HT1080 (cell line): ENCODE data around the gene MAP3K13. TPM values are rescaled to one million over a fixed set of nuclear protein-coding genes. Genes with fewer than 3 reads are reported as not detected.

Experiments used
- DNase-seq: peaks from one replicate; pipeline ENCODE4 v3.0.0-alpha.2; 2015; ENCODE audit warnings: low read depth
- polyA plus RNA-seq, 2 experiments: library from polyadenylated mRNA; depleted of rRNA; stranded (reverse); fragments of >200 nt; gene quantifications; 2 replicates each; pipeline ENCODE4 v1.2.3, GENCODE V29; 2015
- total RNA-seq: library from RNA; depleted of rRNA; stranded (reverse); fragments of >200 nt; shearing (Covaris generic); gene quantifications from 2 replicates; pipeline ENCODE4 v1.2.3, GENCODE V29; 2014; rRNA removed

The MAP3K13 gene, protein sequence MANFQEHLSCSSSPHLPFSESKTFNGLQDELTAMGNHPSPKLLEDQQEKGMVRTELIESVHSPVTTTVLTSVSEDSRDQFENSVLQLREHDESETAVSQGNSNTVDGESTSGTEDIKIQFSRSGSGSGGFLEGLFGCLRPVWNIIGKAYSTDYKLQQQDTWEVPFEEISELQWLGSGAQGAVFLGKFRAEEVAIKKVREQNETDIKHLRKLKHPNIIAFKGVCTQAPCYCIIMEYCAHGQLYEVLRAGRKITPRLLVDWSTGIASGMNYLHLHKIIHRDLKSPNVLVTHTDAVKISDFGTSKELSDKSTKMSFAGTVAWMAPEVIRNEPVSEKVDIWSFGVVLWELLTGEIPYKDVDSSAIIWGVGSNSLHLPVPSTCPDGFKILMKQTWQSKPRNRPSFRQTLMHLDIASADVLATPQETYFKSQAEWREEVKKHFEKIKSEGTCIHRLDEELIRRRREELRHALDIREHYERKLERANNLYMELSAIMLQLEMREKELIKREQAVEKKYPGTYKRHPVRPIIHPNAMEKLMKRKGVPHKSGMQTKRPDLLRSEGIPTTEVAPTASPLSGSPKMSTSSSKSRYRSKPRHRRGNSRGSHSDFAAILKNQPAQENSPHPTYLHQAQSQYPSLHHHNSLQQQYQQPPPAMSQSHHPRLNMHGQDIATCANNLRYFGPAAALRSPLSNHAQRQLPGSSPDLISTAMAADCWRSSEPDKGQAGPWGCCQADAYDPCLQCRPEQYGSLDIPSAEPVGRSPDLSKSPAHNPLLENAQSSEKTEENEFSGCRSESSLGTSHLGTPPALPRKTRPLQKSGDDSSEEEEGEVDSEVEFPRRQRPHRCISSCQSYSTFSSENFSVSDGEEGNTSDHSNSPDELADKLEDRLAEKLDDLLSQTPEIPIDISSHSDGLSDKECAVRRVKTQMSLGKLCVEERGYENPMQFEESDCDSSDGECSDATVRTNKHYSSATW
- 17.6 and 25.6 TPM in 2 replicates for total RNA-seq
- polyA plus RNA-seq (2015; cell fraction: cytosol; rRNA removed), result 31.7 and 36.6 TPM in 2 replicates
- polyA plus RNA-seq (2015; cell fraction: nucleus; rRNA removed), result 6.7 and 12.3 TPM in 2 replicates

DNA sequence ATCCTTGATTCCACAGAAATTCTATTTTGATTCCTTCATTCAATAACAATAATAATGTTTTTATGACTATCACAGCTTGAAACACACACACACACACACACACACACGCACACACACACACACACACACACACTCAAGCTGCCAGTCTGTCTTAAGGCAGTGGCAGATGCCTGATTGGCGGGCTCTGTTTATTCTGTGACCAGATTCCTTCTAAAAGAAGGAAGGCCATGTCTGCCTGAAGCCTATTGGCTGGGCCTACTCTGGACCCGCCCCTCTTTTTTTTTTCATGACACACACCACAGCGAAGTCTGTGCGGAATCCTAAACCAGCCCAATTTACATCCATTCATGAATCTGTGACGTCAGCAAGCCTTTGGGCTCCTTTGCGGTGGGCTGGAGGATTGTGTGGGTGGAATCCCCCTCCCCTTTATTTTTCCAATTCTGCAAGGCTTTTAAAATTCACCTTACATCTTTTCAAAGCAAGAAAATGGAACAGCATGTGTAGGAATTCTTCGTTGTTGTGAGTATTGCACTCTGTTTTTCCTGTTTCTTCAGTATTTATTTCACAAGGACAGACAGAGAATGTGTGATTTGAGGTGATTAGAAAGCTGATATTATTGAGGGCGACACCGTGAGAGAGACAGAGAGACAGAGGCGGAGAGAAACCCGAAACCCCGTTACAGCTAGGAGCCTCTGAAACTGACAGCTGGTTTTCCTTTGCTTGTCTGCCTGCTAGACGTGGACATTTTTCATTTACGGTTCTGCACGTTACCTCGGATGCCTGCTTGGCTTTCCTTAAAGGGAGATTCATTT, at the start of gene MAP3K13:
Gene MAP3K13, plus strand, starts transcription at position 287 of the 812 bp plus-strand sequence. CDS start 65,446 bp downstream, outside the sequence.
- DNase-seq, result peak; percentile 83

DNA sequence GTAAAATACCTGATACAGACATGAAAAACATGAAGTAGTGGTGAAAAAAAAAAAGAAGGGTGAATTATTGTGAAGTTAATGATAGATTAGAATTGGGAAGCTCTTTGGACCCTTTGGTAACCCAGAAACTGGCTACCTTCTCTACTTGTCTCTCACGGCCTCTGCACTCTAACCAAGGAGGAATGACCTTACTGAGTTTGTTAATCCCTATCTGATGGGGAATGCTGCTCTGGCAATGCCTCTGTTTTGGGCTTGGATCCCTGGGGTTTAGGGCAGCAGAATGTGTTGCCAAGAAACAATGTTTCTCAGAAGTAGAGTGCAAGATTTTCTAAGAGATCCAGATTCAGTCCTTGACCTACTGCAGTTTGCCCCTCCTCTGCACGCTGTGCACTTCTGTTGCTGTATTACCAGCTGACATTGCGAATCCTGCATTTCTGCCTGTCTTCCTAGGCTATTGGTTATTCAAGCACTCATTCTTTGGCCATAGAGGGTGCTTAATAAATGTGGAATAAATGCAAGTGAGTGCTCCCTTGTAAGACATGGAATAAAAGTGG, 49.2 kb upstream of the MAP3K13 start:
- no peak for DNase-seq

- peak; percentile 43 for DNase-seq
Observed at GRCh38 chr3:185316740-185317412, 46.1 kb upstream of the MAP3K13 start.

- no peak for DNase-seq
Observed at GRCh38 chr3:185317674-185318073, 45.3 kb upstream of the MAP3K13 start.

GRCh38 chr3:185318141-185318540, 44.8 kb upstream of the MAP3K13 start:
- peak; percentile 15 for DNase-seq

DNA sequence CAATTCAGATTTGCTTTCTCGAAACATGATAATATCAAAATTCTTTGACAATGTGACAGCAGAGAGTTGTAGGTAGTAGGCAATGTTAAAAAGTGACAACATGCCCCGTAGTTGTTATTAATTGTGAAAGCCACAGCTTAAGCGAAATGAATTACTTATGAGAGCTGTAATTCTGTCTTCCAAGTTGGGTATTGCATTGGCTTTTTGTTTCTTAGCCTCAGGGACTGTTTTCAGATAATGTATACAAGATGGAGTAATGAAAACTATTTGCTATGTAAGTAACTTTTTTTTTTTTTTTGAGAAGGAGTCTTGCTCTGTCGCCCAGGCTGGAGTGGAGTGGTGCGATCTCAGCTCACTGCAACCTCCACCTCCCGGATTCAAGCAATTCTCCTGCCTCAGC, 43.1 kb upstream of the MAP3K13 start:
- no peak for DNase-seq

DNA sequence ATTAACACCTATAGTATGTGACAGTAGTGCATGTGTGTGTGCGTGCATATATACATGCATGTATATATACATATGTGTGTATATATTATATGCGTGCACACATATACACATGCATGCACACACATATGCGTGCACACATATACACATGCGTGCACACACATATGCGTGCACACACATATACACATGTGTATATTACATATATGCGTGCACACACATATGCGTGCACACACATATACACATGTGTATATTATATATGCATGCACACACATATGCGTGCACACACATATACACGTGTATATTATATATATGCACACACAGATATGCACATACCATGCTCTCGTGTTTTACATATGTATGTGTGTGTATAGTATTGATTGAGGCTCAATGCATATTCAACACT, 42.0 kb upstream of the MAP3K13 start:
- no peak for DNase-seq

- no peak for DNase-seq
Observed at GRCh38 chr3:185322101-185322719, 40.7 kb upstream of the MAP3K13 start.

GRCh38 chr3:185325946-185326791, 36.8 kb upstream of the MAP3K13 start:
- no peak for DNase-seq

DNA sequence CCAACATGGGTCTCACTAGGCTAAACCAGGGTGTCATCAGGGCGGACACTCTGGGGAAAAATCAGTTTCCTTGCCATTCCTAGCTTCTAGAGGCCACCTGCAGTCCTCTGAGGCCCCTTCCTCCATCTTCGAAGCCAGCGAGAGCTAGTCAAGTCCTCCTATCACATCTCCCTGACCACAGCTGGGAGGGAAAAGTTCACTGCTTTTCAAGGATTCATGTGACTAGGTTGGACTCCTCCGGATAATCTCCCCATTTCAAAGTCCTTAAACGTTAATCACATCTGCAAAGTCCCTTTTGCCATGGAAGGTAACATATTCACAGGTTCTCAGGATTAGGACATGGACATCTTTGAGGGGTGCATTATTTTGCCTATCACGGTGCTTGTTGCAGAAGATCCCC, 35.9 kb upstream of the MAP3K13 start:
- no peak for DNase-seq

DNA sequence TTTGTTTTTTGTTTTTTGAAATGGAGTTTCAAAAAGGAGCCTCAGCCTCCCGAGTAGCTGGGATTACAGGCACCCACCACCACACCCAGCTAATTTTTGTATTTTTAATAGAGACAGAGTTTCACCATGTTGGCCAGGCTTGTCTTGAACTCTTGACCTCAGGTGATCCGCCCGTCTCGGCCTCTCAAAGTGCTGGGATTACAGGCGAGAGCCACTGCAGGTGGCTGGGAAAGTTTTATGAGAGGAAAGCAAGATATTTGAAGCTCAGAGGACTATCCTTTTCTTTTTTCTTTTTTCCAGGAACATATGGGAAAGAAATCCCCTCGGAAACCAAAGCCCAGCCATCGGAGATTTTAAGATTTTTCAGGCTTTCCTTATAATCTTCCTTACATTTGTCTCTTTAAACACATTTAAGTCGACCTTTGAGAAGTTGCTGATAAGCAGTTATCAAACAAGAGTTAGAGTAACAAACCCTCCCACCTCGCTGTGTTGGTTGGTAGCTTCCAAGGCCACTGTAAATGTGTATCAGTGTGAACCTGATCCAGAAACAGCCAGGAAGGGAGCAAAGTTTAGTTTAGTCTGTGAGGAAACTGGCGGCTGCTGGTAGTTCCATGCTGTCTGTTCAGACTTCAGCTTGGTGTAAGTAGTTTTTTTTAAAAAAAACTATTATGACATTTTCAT, 34.5 kb upstream of the MAP3K13 start:
- no peak for DNase-seq

GRCh38 chr3:185330238-185330637, 32.7 kb upstream of the MAP3K13 start:
- DNase-seq, result no peak

- DNase-seq, result no peak
Observed at GRCh38 chr3:185330644-185331043, 32.3 kb upstream of the MAP3K13 start.

DNA sequence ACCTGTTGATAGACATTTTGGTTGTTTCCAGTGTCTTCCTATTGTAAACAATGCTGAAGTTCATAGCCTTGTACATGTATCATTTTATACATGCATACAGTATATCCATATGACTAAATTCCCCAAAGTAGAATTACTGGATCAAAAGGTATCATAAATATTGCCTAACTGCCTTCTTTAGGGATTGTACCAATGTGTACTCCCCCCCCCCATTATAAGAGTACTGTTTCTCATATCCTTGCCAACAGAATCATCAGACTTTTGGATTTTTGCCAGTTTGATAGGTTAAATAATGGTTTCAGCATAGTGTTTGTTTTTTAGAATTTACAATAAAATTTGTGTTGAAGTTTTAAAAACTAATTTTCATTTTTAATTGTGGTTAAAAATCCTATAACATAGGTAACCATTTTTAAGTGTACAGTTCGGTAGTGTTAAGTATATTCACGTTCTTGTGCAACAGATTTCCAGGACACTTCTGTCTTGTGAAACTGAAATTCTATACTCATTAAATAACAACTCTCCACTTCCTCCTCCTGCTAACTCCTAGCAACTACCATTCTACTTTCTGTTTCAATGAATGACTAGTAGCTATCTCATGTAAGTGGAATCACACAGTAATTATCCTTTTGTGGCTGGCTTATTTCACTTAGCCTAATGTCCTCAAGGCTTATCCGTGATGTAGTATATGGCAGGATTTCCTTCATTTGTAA, 30.8 kb upstream of the MAP3K13 start:
- DNase-seq, result peak; percentile 89

- peak; percentile 94 for DNase-seq
Observed at GRCh38 chr3:185335799-185336198, 27.1 kb upstream of the MAP3K13 start.

DNA sequence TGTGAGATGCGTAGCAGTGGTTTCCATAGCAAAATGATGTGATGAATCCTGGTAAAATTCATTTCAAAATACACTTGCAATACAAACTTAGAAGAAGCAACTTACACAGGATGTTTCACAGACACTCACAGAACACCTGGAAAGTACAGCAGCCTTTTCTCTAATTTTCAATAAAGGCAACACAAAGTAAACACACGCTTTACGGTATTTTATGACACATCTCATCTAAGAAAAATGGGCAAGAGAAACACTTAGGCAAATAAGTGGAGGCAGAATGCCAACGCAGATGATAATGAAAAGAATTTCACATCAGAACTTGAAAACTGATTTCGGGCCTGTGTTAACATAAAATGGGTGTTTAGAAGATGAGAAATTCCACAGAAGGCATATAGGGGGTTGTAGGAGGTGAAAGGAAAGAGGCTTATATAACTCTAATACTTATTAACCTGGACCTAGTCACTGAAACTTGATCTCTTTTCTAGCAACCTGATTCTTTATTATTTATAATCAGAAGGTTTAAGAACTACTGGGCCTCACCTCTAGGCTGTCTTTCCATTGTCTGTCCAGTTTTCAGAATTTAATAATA, 25.6 kb upstream of the MAP3K13 start:
- no peak for DNase-seq

GRCh38 chr3:185339945-185340344, 23.0 kb upstream of the MAP3K13 start:
- DNase-seq, result no peak
